Caco-2 (cell line): ENCODE results near the gene LHX1. TPM values are rescaled to one million over a fixed set of nuclear protein-coding genes. Genes with fewer than 3 reads are reported as not detected.

Experiments
- BruUV-seq: library from RNA; stranded (reverse); fragments of 400-500 nt; replicated peaks from 2 replicates; lab custom pipeline; 2021; lab: Mats Ljungman, UMichigan
- CTCF ChIA-PET: fragments of 300-600 bp; sonication (Branson Sonifier 250); formaldehyde crosslinking; loops from one replicate; lab custom pipeline; 2022; ENCODE audit warnings: antibody characterized with exemption; lab: Charles Lee
- POLR2A ChIA-PET: fragments of 300-600 bp; sonication (Branson Sonifier 250); formaldehyde crosslinking; loops from one replicate; lab custom pipeline; 2022; ENCODE audit warnings: antibody characterized with exemption; lab: Charles Lee
- DNase-seq, 2 experiments: peaks; one replicate each; pipeline versions ENCODE4 v3.0.0 to v3.0.0-alpha.2; 2020 to 2022
- H3K27me3 ChIP-seq: replicated peaks from 2 replicates; pipeline ENCODE4 v1.6.0; 2011; ENCODE audit warnings: low read length; ENCODE audit not compliant: control insufficient read depth, insufficient read depth
- H3K36me3 ChIP-seq: 2 replicates; pipeline ENCODE4 v1.5.1; 2011; ENCODE audit warnings: low read length; ENCODE audit not compliant: control insufficient read depth, insufficient read depth
- H3K4me1 ChIP-seq: fragments of 250-450 bp; sonication (Bioruptor Pico); 2 replicates; pipeline ENCODE4 v1.5.1; 2020; ENCODE audit warnings: mild to moderate bottlenecking
- H3K4me3 ChIP-seq: 2 replicates; pipeline ENCODE4 v1.5.1; 2011; ENCODE audit warnings: low read depth, mild to moderate bottlenecking, control low read depth, low read length
- H3K9me3 ChIP-seq: fragments of 250-450 bp; sonication (Bioruptor Pico); 2 replicates; pipeline ENCODE4 v1.5.1; 2020; ENCODE audit warnings: mild to moderate bottlenecking, moderate library complexity
- H3K27ac Mint-ChIP-seq: one replicate; pipeline ENCODE4 v1.8.0; 2022; ENCODE audit warnings: mixed read lengths; ENCODE audit not compliant: unreplicated experiment
- H3K27me3 Mint-ChIP-seq: one replicate; pipeline ENCODE4 v1.8.0; 2022; ENCODE audit warnings: mixed read lengths; ENCODE audit not compliant: insufficient read depth, unreplicated experiment
- H3K36me3 Mint-ChIP-seq: one replicate; pipeline ENCODE4 v1.8.0; 2022; ENCODE audit warnings: mild to moderate bottlenecking, mixed read lengths; ENCODE audit not compliant: insufficient read depth, unreplicated experiment
- H3K4me1 Mint-ChIP-seq: one replicate; pipeline ENCODE4 v1.8.0; 2022; ENCODE audit warnings: low read depth, mixed read lengths; ENCODE audit not compliant: unreplicated experiment
- H3K4me3 Mint-ChIP-seq: one replicate; pipeline ENCODE4 v1.8.0; 2022; ENCODE audit warnings: mild to moderate bottlenecking, moderate library complexity, mixed read lengths; ENCODE audit not compliant: unreplicated experiment
- H3K9me3 Mint-ChIP-seq: one replicate; pipeline ENCODE4 v1.8.0; 2022; ENCODE audit warnings: mixed read lengths; ENCODE audit not compliant: unreplicated experiment
- CTCF ChIP-seq, 2 experiments: fragments of 200-600 bp in 1 of 2; IDR thresholded peaks; 1 replicate in 1 of 2; 2 replicates in 1 of 2; pipeline versions ENCODE4 v1.5.1 to v1.8.0; 2011 to 2022; ENCODE audit warnings: antibody characterized with exemption in 1 of 2, control low read depth in 1 of 2, inconsistent platforms in 1 of 2, low read depth in 1 of 2, low read length in 1 of 2, mild to moderate bottlenecking in 1 of 2, moderate library complexity in 1 of 2; ENCODE audit not compliant: insufficient read depth in 1 of 2, severe bottlenecking in 1 of 2, unreplicated experiment in 1 of 2
- intact Hi-C: fragments of 100-400 bp; cut with micrococcal nuclease; formaldehyde crosslinking; loops from one replicate; pipeline ENCODE4 v1.10.0; 2022; ENCODE audit not compliant: unreplicated experiment
- total RNA-seq: library from RNA; stranded (reverse); gene quantifications from 2 replicates; pipeline ENCODE4 v1.2.3, GENCODE V29; 2022

LHX1 gene
- total RNA-seq, 1 experiment from 2014 or later = not detected

GRCh38 chr17:36918211-36918691 lies 19.0 kb upstream of the LHX1 start:
- Mint-ChIP-seq H3K27ac (no peak overlapping the region), H3K9me3 (no peaks in the 10 kb centered on the region), H3K4me3 (no peak overlapping the region), H3K36me3 (no peaks in the 10 kb centered on the region), H3K27me3 (peaks cover 3% of the 10 kb centered on the region), H3K4me1 (peaks cover 6% of the 10 kb centered on the region)
- ChIA-PET CTCF (no interaction called here), POLR2A (no interaction called here)
- no TSS peak for BruUV-seq
- Histone ChIP-seq H3K9me3 (no peaks in the 10 kb centered on the region), H3K4me3 (no peak overlapping the region), H3K36me3 (no peaks in the 10 kb centered on the region), H3K4me1 (no peaks in the 10 kb centered on the region), H3K27me3 (no peaks in the 10 kb centered on the region; the same call in 1 of the 2 replicates)
- no peak for TF ChIP-seq CTCF (IDR thresholded peaks at IDR 0.05; ENCODE audit: insufficient read depth in 1 of 2, low read depth in 1 of 2, low read length in 1 of 2, severe bottlenecking in 1 of 2, unreplicated experiment in 1 of 2)
- no peak for DNase-seq
- intact Hi-C loops = no loop called here

GRCh38 chr17:36919407-36919968 lies 17.8 kb upstream of the LHX1 start:
- intact Hi-C loops = no loop called here
- H3K9me3 Mint-ChIP-seq = no peaks in the 10 kb centered on the region
- no TSS peak for BruUV-seq
- no peak overlapping the region for H3K27ac Mint-ChIP-seq
- Histone ChIP-seq H3K36me3 (no peaks in the 10 kb centered on the region), H3K27me3 (no peaks in the 10 kb centered on the region; the same call in 1 of the 2 replicates), H3K9me3 (no peaks in the 10 kb centered on the region), H3K4me1 (no peaks in the 10 kb centered on the region), H3K4me3 (no peak overlapping the region)
- H3K4me3 Mint-ChIP-seq = no peak overlapping the region
- H3K27me3 Mint-ChIP-seq = peaks cover 3% of the 10 kb centered on the region
- CTCF ChIA-PET = no interaction called here
- DNase-seq = no peak
- POLR2A ChIA-PET = no interaction called here
- no peak for TF ChIP-seq CTCF (IDR thresholded peaks at IDR 0.05; ENCODE audit: insufficient read depth in 1 of 2, low read depth in 1 of 2, low read length in 1 of 2, severe bottlenecking in 1 of 2, unreplicated experiment in 1 of 2)
- peaks cover 6% of the 10 kb centered on the region for H3K4me1 Mint-ChIP-seq
- H3K36me3 Mint-ChIP-seq = no peaks in the 10 kb centered on the region

- POLR2A ChIA-PET = no interaction called here
Measured at GRCh38 chr17:36920032-36921005, 17.0 kb upstream of the LHX1 start.

More at GRCh38 chr17:36920032-36921005, 17.0 kb upstream of the LHX1 start:
- Mint-ChIP-seq H3K27ac (no peak overlapping the region), H3K4me3 (no peak overlapping the region), H3K9me3 (no peaks in the 10 kb centered on the region), H3K36me3 (no peaks in the 10 kb centered on the region), H3K27me3 (peaks cover 3% of the 10 kb centered on the region), H3K4me1 (peaks cover 6% of the 10 kb centered on the region)
- no peak for DNase-seq
- no peaks in the 10 kb centered on the region for H3K36me3 ChIP-seq
- no TSS peak for BruUV-seq
- H3K4me1 ChIP-seq = no peaks in the 10 kb centered on the region
- intact Hi-C loops = no loop called here
- no peak overlapping the region for H3K4me3 ChIP-seq
- H3K27me3 ChIP-seq = no peaks in the 10 kb centered on the region; the same call in 1 of the 2 replicates
- CTCF ChIA-PET = no interaction called here
- no peaks in the 10 kb centered on the region for H3K9me3 ChIP-seq
- no peak for TF ChIP-seq CTCF (IDR thresholded peaks at IDR 0.05; ENCODE audit: insufficient read depth in 1 of 2, low read depth in 1 of 2, low read length in 1 of 2, severe bottlenecking in 1 of 2, unreplicated experiment in 1 of 2)
